Endothelial cell (in vitro differentiated cells): ENCODE measurements around the gene CREB5. TPM values are rescaled to one million over a fixed set of nuclear protein-coding genes. Genes with fewer than 3 reads are reported as not detected.

ENCODE experiments used
- DNase-seq: peaks from one replicate; pipeline ENCODE4 v3.0.0; 2021; ENCODE audit warnings: low spot score
- H3K27ac Mint-ChIP-seq: one replicate; pipeline ENCODE4 v1.8.0; 2021; ENCODE audit warnings: mixed read lengths, inconsistent platforms; ENCODE audit not compliant: unreplicated experiment
- H3K27me3 Mint-ChIP-seq: one replicate; pipeline ENCODE4 v1.8.0; 2021; ENCODE audit warnings: mild to moderate bottlenecking, moderate library complexity, mixed read lengths, inconsistent platforms; ENCODE audit not compliant: unreplicated experiment
- H3K36me3 Mint-ChIP-seq: one replicate; pipeline ENCODE4 v1.8.0; 2021; ENCODE audit warnings: mild to moderate bottlenecking, low read depth, mixed read lengths, inconsistent platforms; ENCODE audit not compliant: unreplicated experiment
- H3K4me1 Mint-ChIP-seq: one replicate; pipeline ENCODE4 v1.8.0; 2021; ENCODE audit warnings: mild to moderate bottlenecking, mixed read lengths, inconsistent platforms; ENCODE audit not compliant: unreplicated experiment
- H3K4me3 Mint-ChIP-seq: one replicate; pipeline ENCODE4 v1.8.0; 2021; ENCODE audit warnings: mild to moderate bottlenecking, mixed read lengths, inconsistent platforms; ENCODE audit not compliant: unreplicated experiment
- H3K9me3 Mint-ChIP-seq: one replicate; pipeline ENCODE4 v1.8.0; 2021; ENCODE audit warnings: mixed read lengths, inconsistent platforms; ENCODE audit not compliant: unreplicated experiment
- CTCF ChIP-seq: fragments of 200-600 bp; sonication (generic); IDR thresholded peaks from one replicate; pipeline ENCODE4 v1.5.0; 2021; ENCODE audit warnings: antibody characterized with exemption; ENCODE audit not compliant: unreplicated experiment
- total RNA-seq: library from RNA; stranded (reverse); fragmentation: NEBNext Ultra II Directional; extraction: Animal tissue kit (Norgen Biotek cat#: 25700); gene quantifications from one replicate; pipeline ENCODE4 v1.2.1, GENCODE V29; 2021; ENCODE audit not compliant: unreplicated experiment

The CREB5 gene
- total RNA-seq, 1 donor from 2014 or later: 5.6 TPM

GRCh38 chr7:28469562-28469961 lies 57.2 kb downstream of the CREB5 start:
- Mint-ChIP-seq H3K4me1 (no peaks in the 10 kb centered on the region), H3K27ac (no peak overlapping the region), H3K4me3 (no peak overlapping the region), H3K27me3 (peaks cover 3% of the 10 kb centered on the region), H3K9me3 (no peaks in the 10 kb centered on the region), H3K36me3 (no peaks in the 10 kb centered on the region)
- TF ChIP-seq CTCF: no peak
- no peak for DNase-seq

- H3K4me1 Mint-ChIP-seq: no peaks in the 10 kb centered on the region
- H3K27ac Mint-ChIP-seq: no peak overlapping the region
- no peaks in the 10 kb centered on the region for H3K9me3 Mint-ChIP-seq
- peaks cover 3% of the 10 kb centered on the region for H3K27me3 Mint-ChIP-seq
- H3K4me3 Mint-ChIP-seq: no peak overlapping the region
- no peaks in the 10 kb centered on the region for H3K36me3 Mint-ChIP-seq
- no peak for DNase-seq
- TF ChIP-seq CTCF: no peak
Observed at GRCh38 chr7:28470344-28470743, 58.0 kb downstream of the CREB5 start.

- no peak overlapping the region for H3K4me3 Mint-ChIP-seq
- no peak for DNase-seq
- no peaks in the 10 kb centered on the region for H3K9me3 Mint-ChIP-seq
- no peak for TF ChIP-seq CTCF
- no peaks in the 10 kb centered on the region for H3K36me3 Mint-ChIP-seq
- no peaks in the 10 kb centered on the region for H3K4me1 Mint-ChIP-seq
- H3K27ac Mint-ChIP-seq: no peak overlapping the region
- peaks cover 3% of the 10 kb centered on the region for H3K27me3 Mint-ChIP-seq
Observed at GRCh38 chr7:28472332-28472731, 60.0 kb downstream of the CREB5 start.

GRCh38 chr7:28473571-28474281 lies 61.4 kb downstream of the CREB5 start:
- DNase-seq: no peak
- Mint-ChIP-seq H3K27me3 (peaks cover 3% of the 10 kb centered on the region), H3K27ac (peak overlapping the region; percentile 9), H3K4me3 (no peak overlapping the region), H3K9me3 (no peaks in the 10 kb centered on the region), H3K36me3 (no peaks in the 10 kb centered on the region), H3K4me1 (no peaks in the 10 kb centered on the region)
- no peak for TF ChIP-seq CTCF

DNA sequence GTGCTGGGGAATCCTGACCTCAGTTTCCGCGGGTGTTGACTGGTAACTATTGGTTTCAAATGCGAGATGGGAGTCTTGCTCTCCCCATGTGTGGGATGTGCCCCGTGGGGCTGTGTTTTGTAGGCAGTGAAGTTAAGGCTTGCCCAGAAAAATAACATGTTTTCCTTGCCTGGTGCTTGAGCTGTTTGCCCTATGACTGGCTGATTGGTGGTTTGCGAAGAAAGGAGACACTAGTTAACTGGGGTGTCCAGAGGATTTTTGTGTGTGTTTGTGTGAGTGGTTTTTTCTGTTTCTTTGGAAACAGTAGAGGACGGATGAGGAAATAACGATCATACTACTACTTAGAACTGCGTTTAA lies 61.9 kb downstream of the CREB5 start:
- no peak overlapping the region for H3K4me3 Mint-ChIP-seq
- H3K36me3 Mint-ChIP-seq: no peaks in the 10 kb centered on the region
- H3K27ac Mint-ChIP-seq: peak overlapping the region; percentile 9
- no peak for DNase-seq
- H3K27me3 Mint-ChIP-seq: peaks cover 3% of the 10 kb centered on the region
- peaks cover 3% of the 10 kb centered on the region for H3K4me1 Mint-ChIP-seq
- H3K9me3 Mint-ChIP-seq: no peaks in the 10 kb centered on the region
- TF ChIP-seq CTCF: no peak
